Body of pancreas (tissue), 4 donors: Measurements from ENCODE around the gene DEK.

ENCODE experiments used
- CTCF ChIP-seq, 7 experiments: fragments of 450-650 bp in 4 of 7; fragments of 200-600 bp in 3 of 7; sonication (generic) in 3 of 7; IDR thresholded peaks; one replicate each; pipeline ENCODE4 v1.5.1; 2016 to 2019; ENCODE audit warnings: antibody characterized with exemption in 7 of 7
- POLR2A ChIP-seq, 3 donors: fragments of 450-650 bp; IDR thresholded peaks; one replicate each; pipeline ENCODE4 v1.6.1; 2016; ENCODE audit warnings: antibody characterized with exemption in 3 of 3, mild to moderate bottlenecking in 2 of 3

GRCh38 chr6:18269253-18269652 is 4.9 kb upstream of the DEK start:
- TF ChIP-seq POLR2A (IDR thresholded peaks at IDR 0.05) (no peak), CTCF (IDR thresholded peaks at IDR 0.05) (no peak)
